WTC11 (cell line): ENCODE results near the gene VTI1A.

Experiments
- CTCF ChIP-seq: fragments of 200-600 bp; IDR thresholded peaks from 2 replicates; pipeline ENCODE4 v1.8.0; 2022; ENCODE audit warnings: antibody characterized with exemption
- E2F4 ChIP-seq: sonication (generic); formaldehyde crosslinking; IDR thresholded peaks from 2 replicates; pipeline ENCODE4 v1.8.1; 2022; ENCODE audit warnings: low read depth, mild to moderate bottlenecking, moderate library complexity, missing genetic modification reagents, borderline replicate concordance

GRCh38 chr10:112509558-112510291 is 62.7 kb downstream of the VTI1A start:
- no peak for TF ChIP-seq CTCF
- no peak for TF ChIP-seq E2F4
